ENCODE results near the gene DNAH5. TPM values are rescaled to one million over a fixed set of nuclear protein-coding genes. Genes with fewer than 3 reads are reported as not detected.

DNAH5 gene
- total RNA-seq, 1 donor, result 0.36 TPM

DNA sequence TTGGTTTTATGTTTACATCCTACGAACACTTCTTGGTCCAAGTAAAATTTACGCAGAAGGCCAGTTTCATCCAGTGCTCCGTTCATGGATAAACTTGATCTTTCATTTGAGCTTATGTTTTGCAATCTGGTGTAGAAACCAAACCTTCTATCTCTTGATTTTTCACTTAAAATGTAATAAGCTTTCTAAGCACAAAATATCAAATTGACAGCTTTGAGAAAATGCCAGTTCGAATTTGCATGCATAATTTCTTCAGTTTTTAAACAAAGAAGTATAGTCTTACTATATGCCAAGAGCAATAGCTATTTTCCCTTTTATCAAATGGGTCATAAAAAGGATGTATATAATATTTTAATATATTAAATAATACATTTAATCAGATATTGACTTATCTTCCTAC is 17.8 kb downstream of the DNAH5 start:
- no peaks in the 10 kb centered on the region for H3K4me1 ChIP-seq (ENCODE audit: insufficient read depth, low read length)
- no peak overlapping the region for H3K27ac ChIP-seq (ENCODE audit: low read depth, low read length)
- H4K20me1 ChIP-seq (ENCODE audit: insufficient read depth, low read length), result no peaks in the 10 kb centered on the region
- H3K9me3 ChIP-seq (ENCODE audit: low read depth, low read length), result no peaks in the 10 kb centered on the region
- no peak overlapping the region for H3K4me3 ChIP-seq (ENCODE audit: insufficient read depth, low read length)
- no peaks in the 10 kb centered on the region for H3K79me2 ChIP-seq (ENCODE audit: insufficient read depth, low read length)
- H2AFZ ChIP-seq (ENCODE audit: low read length), result no peak overlapping the region
- no peaks in the 10 kb centered on the region for H3K36me3 ChIP-seq (ENCODE audit: insufficient read depth, low read length)
- no peak for DNase-seq (ENCODE audit: insufficient read length, low spot score, missing footprints)
- TF ChIP-seq, protein P1, sequence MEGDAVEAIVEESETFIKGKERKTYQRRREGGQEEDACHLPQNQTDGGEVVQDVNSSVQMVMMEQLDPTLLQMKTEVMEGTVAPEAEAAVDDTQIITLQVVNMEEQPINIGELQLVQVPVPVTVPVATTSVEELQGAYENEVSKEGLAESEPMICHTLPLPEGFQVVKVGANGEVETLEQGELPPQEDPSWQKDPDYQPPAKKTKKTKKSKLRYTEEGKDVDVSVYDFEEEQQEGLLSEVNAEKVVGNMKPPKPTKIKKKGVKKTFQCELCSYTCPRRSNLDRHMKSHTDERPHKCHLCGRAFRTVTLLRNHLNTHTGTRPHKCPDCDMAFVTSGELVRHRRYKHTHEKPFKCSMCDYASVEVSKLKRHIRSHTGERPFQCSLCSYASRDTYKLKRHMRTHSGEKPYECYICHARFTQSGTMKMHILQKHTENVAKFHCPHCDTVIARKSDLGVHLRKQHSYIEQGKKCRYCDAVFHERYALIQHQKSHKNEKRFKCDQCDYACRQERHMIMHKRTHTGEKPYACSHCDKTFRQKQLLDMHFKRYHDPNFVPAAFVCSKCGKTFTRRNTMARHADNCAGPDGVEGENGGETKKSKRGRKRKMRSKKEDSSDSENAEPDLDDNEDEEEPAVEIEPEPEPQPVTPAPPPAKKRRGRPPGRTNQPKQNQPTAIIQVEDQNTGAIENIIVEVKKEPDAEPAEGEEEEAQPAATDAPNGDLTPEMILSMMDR (IDR thresholded peaks at IDR 0.05; ENCODE audit: extremely low read depth, low read depth, low read length), result no peak
- no peak overlapping the region for H3K4me2 ChIP-seq (ENCODE audit: insufficient read depth, low read length)
- no peaks in the 10 kb centered on the region for H3K27me3 ChIP-seq (ENCODE audit: insufficient read depth, low read length)

- Histone ChIP-seq H3K4me2 (ENCODE audit: insufficient read depth, low read length) (no peak overlapping the region), H3K79me2 (ENCODE audit: insufficient read depth, low read length) (no peaks in the 10 kb centered on the region)
These were observed 22.9 kb downstream of the DNAH5 start for GRCh38 chr5:13921578-13921977.

DNA sequence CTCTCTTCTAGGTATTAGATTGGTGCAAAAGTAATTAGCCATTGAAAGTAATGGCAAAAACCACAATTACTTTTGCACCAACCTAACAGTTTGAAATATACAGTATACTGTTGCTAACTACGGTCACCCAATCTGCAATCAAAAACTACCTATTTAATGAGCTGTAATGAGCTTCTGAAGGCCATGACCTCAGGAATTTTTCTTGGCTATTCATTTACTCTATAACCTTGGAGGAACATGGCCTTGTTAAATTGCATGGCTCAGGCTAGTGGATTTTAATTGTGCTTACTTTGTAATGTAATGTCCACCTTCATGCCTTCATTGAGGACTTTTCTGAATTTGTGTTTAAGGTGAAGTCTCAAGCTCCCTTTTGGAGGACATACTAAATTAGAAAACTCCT is 24.7 kb downstream of the DNAH5 start:
- Histone ChIP-seq H3K27me3 (ENCODE audit: insufficient read depth, low read length) (no peaks in the 10 kb centered on the region), H3K4me3 (ENCODE audit: insufficient read depth, low read length) (no peak overlapping the region), H3K79me2 (ENCODE audit: insufficient read depth, low read length) (no peaks in the 10 kb centered on the region), H3K4me1 (ENCODE audit: insufficient read depth, low read length) (no peaks in the 10 kb centered on the region), H3K4me2 (ENCODE audit: insufficient read depth, low read length) (no peak overlapping the region), H4K20me1 (ENCODE audit: insufficient read depth, low read length) (no peaks in the 10 kb centered on the region), H3K27ac (ENCODE audit: low read depth, low read length) (no peak overlapping the region), H2AFZ (ENCODE audit: low read length) (no peak overlapping the region), H3K36me3 (ENCODE audit: insufficient read depth, low read length) (no peaks in the 10 kb centered on the region), H3K9me3 (ENCODE audit: low read depth, low read length) (no peaks in the 10 kb centered on the region)
- TF ChIP-seq, protein P1 (IDR thresholded peaks at IDR 0.05; ENCODE audit: extremely low read depth, low read depth, low read length), result no peak
- DNase-seq (ENCODE audit: insufficient read length, low spot score, missing footprints), result no peak

More at GRCh38 chr5:13921578-13921977, 22.9 kb downstream of the DNAH5 start:
- Histone ChIP-seq H3K27ac (ENCODE audit: low read depth, low read length) (no peak overlapping the region), H3K27me3 (ENCODE audit: insufficient read depth, low read length) (no peaks in the 10 kb centered on the region), H3K4me3 (ENCODE audit: insufficient read depth, low read length) (no peak overlapping the region), H4K20me1 (ENCODE audit: insufficient read depth, low read length) (no peaks in the 10 kb centered on the region), H3K36me3 (ENCODE audit: insufficient read depth, low read length) (no peaks in the 10 kb centered on the region), H3K9me3 (ENCODE audit: low read depth, low read length) (no peaks in the 10 kb centered on the region), H3K4me1 (ENCODE audit: insufficient read depth, low read length) (no peaks in the 10 kb centered on the region), H2AFZ (ENCODE audit: low read length) (no peak overlapping the region)
- DNase-seq (ENCODE audit: insufficient read length, low spot score, missing footprints), result no peak
- TF ChIP-seq, protein P1 (IDR thresholded peaks at IDR 0.05; ENCODE audit: extremely low read depth, low read depth, low read length), result no peak

- H3K27ac ChIP-seq (ENCODE audit: low read depth, low read length), result no peak overlapping the region
- no peak overlapping the region for H3K4me3 ChIP-seq (ENCODE audit: insufficient read depth, low read length)
- TF ChIP-seq, protein P1 (IDR thresholded peaks at IDR 0.05; ENCODE audit: extremely low read depth, low read depth, low read length), result no peak
- no peaks in the 10 kb centered on the region for H3K27me3 ChIP-seq (ENCODE audit: insufficient read depth, low read length)
- H3K4me1 ChIP-seq (ENCODE audit: insufficient read depth, low read length), result no peaks in the 10 kb centered on the region
- no peaks in the 10 kb centered on the region for H3K36me3 ChIP-seq (ENCODE audit: insufficient read depth, low read length)
- H3K9me3 ChIP-seq (ENCODE audit: low read depth, low read length), result no peaks in the 10 kb centered on the region
- H3K79me2 ChIP-seq (ENCODE audit: insufficient read depth, low read length), result no peaks in the 10 kb centered on the region
- H4K20me1 ChIP-seq (ENCODE audit: insufficient read depth, low read length), result no peaks in the 10 kb centered on the region
- no peak overlapping the region for H2AFZ ChIP-seq (ENCODE audit: low read length)
- H3K4me2 ChIP-seq (ENCODE audit: insufficient read depth, low read length), result no peak overlapping the region
- DNase-seq (ENCODE audit: insufficient read length, low spot score, missing footprints), result no peak
These were observed 25.4 kb downstream of the DNAH5 start for GRCh38 chr5:13919087-13919486.

Measured in osteoblast (primary cell).